Measurements from ENCODE around the gene AGBL4.
"Not testable (repeated sequence)": the region's sequence is repeated elsewhere in the genome, so short reads cannot be mapped to it uniquely, and the experiment has no call there.

AGBL4 gene

DNA sequence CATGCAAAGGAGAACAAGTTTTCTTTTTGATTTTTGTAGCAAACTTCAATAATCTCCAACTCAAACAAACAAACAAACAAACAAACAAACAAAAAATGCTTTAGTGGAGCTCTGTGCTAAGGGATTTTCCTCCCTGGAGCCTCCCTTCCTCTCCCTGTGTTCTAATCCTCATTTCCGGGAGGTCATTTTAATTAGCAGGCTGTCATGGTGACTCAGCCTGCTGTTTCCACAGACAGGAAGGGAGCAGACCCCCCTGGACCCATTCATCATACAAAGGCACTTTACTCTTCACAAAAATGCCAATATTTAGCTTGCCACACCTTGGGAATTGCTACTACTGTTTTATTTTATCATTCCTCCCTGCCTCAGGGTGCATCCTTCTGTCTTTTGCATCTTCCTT lies 1490.8 kb downstream of the AGBL4 start:
- no peak overlapping the region for H3K4me3 ChIP-seq (ENCODE audit: low read depth, low read length)
- DNase-seq (ENCODE audit: low read depth, low spot score), result no peak
- in situ Hi-C loops (cut with HindIII; ENCODE audit: low sequenced_read_pairs), result no loop called here
- TF ChIP-seq CTCF (IDR thresholded peaks at IDR 0.05; ENCODE audit: low read depth, low read length), result no peak

GRCh38 chr1:48530727-48531351 lies 1492.9 kb downstream of the AGBL4 start:
- DNase-seq (ENCODE audit: low read depth, low spot score), result peak; percentile 13
- peak; percentile 70 for TF ChIP-seq CTCF (IDR thresholded peaks at IDR 0.05; ENCODE audit: low read depth, low read length)
- in situ Hi-C loops (cut with HindIII; ENCODE audit: low sequenced_read_pairs), result no loop called here
- H3K4me3 ChIP-seq (ENCODE audit: low read depth, low read length), result no peak overlapping the region

DNA sequence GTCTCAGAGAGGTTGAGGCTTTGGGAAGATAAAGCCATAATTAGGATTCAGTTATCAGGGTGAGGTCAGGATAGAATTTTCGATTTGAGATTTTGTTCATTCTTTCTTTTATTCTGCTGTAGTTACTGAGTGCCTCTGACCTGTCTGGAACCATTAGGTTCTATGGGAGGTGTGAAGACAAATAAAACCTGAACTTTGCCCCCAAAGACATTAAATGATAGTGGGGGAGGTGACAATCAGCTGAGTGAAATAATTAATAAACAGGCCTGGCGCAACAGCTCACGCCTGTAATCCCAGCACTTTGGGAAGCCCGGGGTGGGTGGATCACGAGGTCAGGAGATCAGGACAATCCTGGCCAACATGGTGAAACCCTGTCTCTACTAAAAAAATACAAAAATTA lies 1496.7 kb downstream of the AGBL4 start:
- DNase-seq (ENCODE audit: low read depth, low spot score), result no peak
- no peak overlapping the region for H3K4me3 ChIP-seq (ENCODE audit: low read depth, low read length)
- in situ Hi-C loops (cut with HindIII; ENCODE audit: low sequenced_read_pairs), result no loop called here
- no peak for TF ChIP-seq CTCF (IDR thresholded peaks at IDR 0.05; ENCODE audit: low read depth, low read length)

DNA sequence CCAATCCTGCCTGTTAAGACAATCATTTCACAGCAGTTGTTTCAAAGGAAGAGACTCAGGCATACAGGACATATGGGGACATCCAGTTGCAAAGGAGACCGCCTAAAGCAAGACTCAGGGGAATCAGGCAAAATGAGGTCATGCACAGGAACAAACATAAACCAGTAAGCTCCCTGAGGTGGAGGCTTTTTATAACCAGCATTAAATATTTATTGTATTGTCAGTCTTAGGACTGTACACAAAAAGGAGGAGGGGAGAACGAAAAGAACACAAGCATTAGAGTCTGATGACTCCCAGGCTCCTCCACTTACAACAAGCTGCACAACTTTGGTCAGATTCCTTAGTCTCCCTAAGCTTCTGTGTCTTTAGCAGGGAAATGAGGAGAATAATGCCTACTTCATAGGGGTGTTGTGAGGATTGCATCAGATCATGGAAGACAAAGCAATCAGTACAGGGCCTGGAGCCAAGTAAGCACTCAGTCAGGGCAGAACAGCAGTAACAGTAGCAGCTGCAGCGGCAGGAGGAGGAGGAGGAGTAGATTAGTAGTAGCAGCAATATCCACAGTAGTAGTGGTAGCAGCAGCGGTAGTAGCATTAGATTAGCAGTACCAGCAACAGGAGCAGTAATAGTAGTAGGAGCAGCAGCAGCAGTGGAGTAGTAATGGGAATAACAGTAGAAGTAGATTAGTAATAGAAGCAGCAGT lies 1497.6 kb downstream of the AGBL4 start:
- in situ Hi-C loops (cut with HindIII; ENCODE audit: low sequenced_read_pairs), result no loop called here
- no peak overlapping the region for H3K4me3 ChIP-seq (ENCODE audit: low read depth, low read length)
- DNase-seq (ENCODE audit: low read depth, low spot score), result no peak
- no peak for TF ChIP-seq CTCF (IDR thresholded peaks at IDR 0.05; ENCODE audit: low read depth, low read length)

GRCh38 chr1:48524892-48525467 lies 1498.8 kb downstream of the AGBL4 start:
- DNase-seq (ENCODE audit: low read depth, low spot score), result no peak
- H3K4me3 ChIP-seq (ENCODE audit: low read depth, low read length), result no peak overlapping the region
- TF ChIP-seq CTCF (IDR thresholded peaks at IDR 0.05; ENCODE audit: low read depth, low read length), result no peak
- in situ Hi-C loops (cut with HindIII; ENCODE audit: low sequenced_read_pairs), result no loop called here

- no peak for TF ChIP-seq CTCF (IDR thresholded peaks at IDR 0.05; ENCODE audit: low read depth, low read length)
- no peak overlapping the region for H3K4me3 ChIP-seq (ENCODE audit: low read depth, low read length)
- in situ Hi-C loops (cut with HindIII; ENCODE audit: low sequenced_read_pairs), result no loop called here
- no peak for DNase-seq (ENCODE audit: low read depth, low spot score)
Observed at GRCh38 chr1:48523558-48523957, 1500.2 kb downstream of the AGBL4 start.

DNA sequence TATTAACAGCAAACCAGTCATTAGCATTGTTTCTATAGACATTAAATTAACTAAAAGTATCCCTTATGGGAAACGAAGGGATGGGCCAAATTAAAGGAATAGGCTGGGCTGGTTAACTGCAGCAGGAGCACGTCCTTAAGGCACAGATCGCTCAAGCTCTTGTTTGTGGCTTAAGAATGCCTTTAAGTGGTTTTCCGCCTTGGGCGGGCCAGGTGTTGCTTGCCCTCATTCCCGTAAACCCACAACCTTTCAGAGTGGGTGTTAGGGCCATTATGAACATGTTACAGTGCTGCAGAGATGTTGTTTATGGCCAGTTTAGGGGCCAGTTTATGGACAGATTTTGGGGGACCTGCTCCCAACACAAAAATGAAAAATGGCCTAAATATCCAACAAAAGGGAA lies 1503.9 kb downstream of the AGBL4 start:
- in situ Hi-C loops (cut with HindIII; ENCODE audit: low sequenced_read_pairs); H3K4me3 ChIP-seq (ENCODE audit: low read depth, low read length); DNase-seq (ENCODE audit: low read depth, low spot score): not testable (repeated sequence)
